ENCODE results near the gene EIF4E1B. TPM values are rescaled to one million over a fixed set of nuclear protein-coding genes. Genes with fewer than 3 reads are reported as not detected.

Gene EIF4E1B
- total RNA-seq, 2 experiments from 2014 or later = not detected

DNA sequence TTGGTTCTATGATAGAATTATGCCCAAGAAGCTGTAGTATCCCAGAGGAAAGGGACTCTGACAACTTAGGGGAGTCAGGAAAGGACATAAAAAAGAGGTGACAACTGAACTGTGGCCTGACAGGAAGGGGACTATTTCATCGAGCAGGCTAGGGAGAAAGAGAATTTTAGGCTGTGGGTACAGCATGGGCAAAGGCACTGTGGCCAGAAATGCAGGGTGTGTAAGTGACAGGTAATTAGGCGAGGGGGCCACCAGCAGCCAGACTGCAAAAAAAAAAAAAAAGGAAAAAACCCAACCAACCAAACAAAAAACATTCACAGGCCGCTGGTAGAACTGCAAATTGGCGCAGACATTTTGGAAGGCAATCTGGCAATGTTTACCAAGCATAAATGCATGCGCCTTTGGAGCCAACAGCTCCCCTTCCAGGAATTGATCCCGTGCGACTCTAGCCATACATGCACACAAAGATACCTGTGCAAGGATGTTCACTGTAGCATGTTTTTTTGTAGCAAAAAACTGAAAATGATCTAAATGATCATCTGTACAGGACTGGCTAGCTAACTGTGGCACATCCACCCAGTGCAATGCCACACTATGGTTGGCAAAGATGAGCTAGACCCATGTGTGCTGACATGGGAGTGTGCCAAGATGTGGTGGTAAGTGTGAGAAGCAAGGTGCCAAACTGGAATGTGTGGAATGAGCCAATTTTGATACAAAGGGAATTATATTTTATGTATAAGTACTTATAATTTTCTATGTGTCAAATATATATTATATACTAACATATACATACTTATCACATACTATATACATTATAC is 1.1 kb downstream of the EIF4E1B start:
- ChIA-PET CTCF (interaction anchor here (2.3 kb wide), 1 partner anchor 29 kb away, joined by 15 read pairs; no protein-coding TSS in a partner anchor), POLR2A (no interaction called here)
- no peak overlapping the region for H3K4me3 Mint-ChIP-seq
- H3K9me3 Mint-ChIP-seq (ENCODE audit: insufficient read depth) = no peaks in the 10 kb centered on the region
- no peak for ATAC-seq
- H3K36me3 Mint-ChIP-seq (ENCODE audit: low read depth) = no peaks in the 10 kb centered on the region
- H3K27ac Mint-ChIP-seq = no peak overlapping the region
- peaks cover 65% of the 10 kb centered on the region for H3K27me3 Mint-ChIP-seq (ENCODE audit: low read depth)
- DNase-seq = no peak
- peaks cover 25% of the 10 kb centered on the region for H3K4me1 Mint-ChIP-seq (ENCODE audit: low read depth)

DNA sequence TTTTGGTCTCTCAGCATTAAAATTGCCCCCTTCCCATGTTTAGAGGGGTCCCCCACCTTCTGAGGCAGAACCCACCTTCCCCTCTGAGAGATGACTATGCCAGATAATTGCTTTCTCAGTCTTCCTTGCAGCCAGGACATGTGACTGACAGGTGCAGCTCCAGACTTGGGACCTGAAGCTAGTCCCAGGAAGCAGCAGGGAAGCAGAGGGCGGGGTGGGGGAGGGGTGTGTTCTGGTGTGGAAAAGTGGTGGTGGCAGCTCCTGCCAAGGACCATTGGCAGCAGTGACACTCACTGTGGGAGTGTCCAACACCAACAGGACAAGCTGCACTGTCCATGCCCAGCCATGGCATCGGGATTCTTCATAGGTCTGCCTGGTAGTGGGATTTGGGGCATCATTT is 2.3 kb downstream of the EIF4E1B start:
- no peaks in the 10 kb centered on the region for H3K36me3 Mint-ChIP-seq (ENCODE audit: low read depth)
- ChIA-PET CTCF (no interaction called here), POLR2A (interaction anchor here (0.6 kb wide), 1 partner anchor 11 kb away, joined by 3 read pairs; no protein-coding TSS in a partner anchor)
- H3K4me1 Mint-ChIP-seq (ENCODE audit: low read depth) = peaks cover 25% of the 10 kb centered on the region
- no peak overlapping the region for H3K27ac Mint-ChIP-seq
- DNase-seq = no peak
- no peak for ATAC-seq
- no peak overlapping the region for H3K4me3 Mint-ChIP-seq
- no peaks in the 10 kb centered on the region for H3K9me3 Mint-ChIP-seq (ENCODE audit: insufficient read depth)
- peaks cover 60% of the 10 kb centered on the region for H3K27me3 Mint-ChIP-seq (ENCODE audit: low read depth)

DNA sequence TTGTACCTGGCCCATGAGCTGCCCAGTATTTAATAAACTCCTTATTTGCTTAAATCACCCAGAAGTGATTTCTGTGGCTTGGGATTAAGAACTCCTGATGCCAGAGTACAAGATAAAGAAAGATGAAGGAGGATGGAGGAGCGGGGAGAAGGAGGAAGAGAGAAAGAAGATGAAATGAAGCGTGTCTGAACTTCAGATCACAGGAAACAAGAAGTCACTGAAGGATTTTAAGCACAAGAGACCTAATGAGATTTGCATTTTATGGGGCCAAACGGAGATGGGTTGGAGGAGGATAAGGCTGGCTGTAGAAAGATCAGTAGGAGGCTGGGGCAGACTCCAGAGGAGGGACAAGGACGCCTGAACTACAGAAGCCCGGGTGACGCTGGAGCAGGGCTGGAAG is 3.1 kb downstream of the EIF4E1B start:
- no peak for ATAC-seq
- H3K4me3 Mint-ChIP-seq = no peak overlapping the region
- no peaks in the 10 kb centered on the region for H3K36me3 Mint-ChIP-seq (ENCODE audit: low read depth)
- DNase-seq = no peak
- H3K9me3 Mint-ChIP-seq (ENCODE audit: insufficient read depth) = no peaks in the 10 kb centered on the region
- POLR2A ChIA-PET = interaction anchor here (0.6 kb wide), 1 partner anchor 305 kb away, joined by 3 read pairs; no protein-coding TSS in a partner anchor
- CTCF ChIA-PET = interaction anchor here (0.9 to 2.2 kb wide), 2 partner anchors 14 to 27 kb away, joined by 3 to 9 read pairs; partner anchors contain the start of gene TSPAN17
- peaks cover 20% of the 10 kb centered on the region for H3K4me1 Mint-ChIP-seq (ENCODE audit: low read depth)
- no peak overlapping the region for H3K27ac Mint-ChIP-seq
- peaks cover 56% of the 10 kb centered on the region for H3K27me3 Mint-ChIP-seq (ENCODE audit: low read depth)

DNA sequence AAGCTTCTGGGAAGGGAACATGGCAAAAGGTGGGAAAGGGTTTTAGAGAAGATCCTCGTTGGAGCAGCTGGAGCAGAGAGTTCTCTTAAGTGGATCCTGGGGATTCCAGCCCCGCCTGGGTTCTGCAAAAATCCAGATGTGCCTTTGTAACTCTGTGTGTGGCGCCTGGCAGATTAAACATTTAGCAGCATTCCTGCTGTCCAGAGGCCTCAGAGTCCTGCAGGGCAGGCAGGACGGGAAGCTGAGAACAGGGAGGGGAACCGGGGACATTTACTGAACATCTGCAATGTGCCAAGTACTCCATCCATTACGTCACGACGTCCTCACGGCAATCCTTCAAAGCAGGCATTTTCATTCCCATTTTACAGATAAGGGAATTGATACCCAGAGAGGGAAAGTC is 6.0 kb downstream of the EIF4E1B start:
- H3K27me3 Mint-ChIP-seq (ENCODE audit: low read depth) = peaks cover 36% of the 10 kb centered on the region
- no peaks in the 10 kb centered on the region for H3K9me3 Mint-ChIP-seq (ENCODE audit: insufficient read depth)
- no peak overlapping the region for H3K27ac Mint-ChIP-seq
- no peaks in the 10 kb centered on the region for H3K36me3 Mint-ChIP-seq (ENCODE audit: low read depth)
- DNase-seq (no peak), ATAC-seq (no peak)
- peaks cover 9% of the 10 kb centered on the region for H3K4me1 Mint-ChIP-seq (ENCODE audit: low read depth)
- ChIA-PET POLR2A (no interaction called here), CTCF (no interaction called here)
- no peak overlapping the region for H3K4me3 Mint-ChIP-seq

DNA sequence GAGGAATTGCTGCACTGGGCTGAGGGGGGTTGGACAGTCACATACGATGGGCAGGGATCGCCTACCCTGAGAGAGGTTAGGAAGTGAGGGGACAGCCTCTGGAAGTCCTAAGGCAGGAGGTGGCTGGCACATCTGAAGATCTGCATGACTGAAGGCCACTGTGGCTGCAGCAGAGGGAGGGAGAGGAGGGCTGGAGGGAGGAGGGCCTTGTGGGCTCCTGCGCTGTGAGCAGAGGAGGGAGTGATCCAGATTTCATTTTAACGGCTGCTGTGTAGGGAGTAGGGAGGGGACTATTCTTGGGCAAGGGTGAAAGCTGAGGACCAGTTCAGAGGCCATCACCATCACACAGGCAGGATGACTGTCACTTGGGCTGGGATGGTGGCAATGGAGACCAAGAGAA is 7.1 kb downstream of the EIF4E1B start:
- Mint-ChIP-seq H3K4me3 (no peak overlapping the region), H3K36me3 (ENCODE audit: low read depth) (no peaks in the 10 kb centered on the region), H3K27ac (no peak overlapping the region), H3K9me3 (ENCODE audit: insufficient read depth) (no peaks in the 10 kb centered on the region), H3K4me1 (ENCODE audit: low read depth) (peaks cover 9% of the 10 kb centered on the region), H3K27me3 (ENCODE audit: low read depth) (peaks cover 29% of the 10 kb centered on the region)
- ChIA-PET POLR2A (no interaction called here), CTCF (no interaction called here)
- DNase-seq (no peak), ATAC-seq (no peak)

DNA sequence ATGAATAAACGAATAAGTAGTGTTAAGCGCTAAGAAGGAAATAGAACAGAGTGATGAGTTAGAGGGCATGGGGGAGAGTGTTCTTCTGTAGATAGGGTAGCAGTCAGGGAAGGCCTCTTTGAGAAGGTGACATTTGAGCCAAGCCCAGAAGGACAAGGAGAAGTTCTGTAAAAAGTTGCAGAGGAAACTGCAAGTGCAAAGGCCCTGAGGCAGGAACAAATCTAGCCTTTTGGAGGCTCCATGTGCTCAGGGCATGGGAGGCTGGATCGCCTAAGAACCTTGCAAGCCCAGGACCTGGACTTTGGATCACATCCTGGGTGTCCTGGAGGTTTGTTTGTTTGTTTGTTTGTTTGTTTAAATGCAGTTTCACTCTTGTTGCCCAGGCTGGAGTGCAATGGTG is 8.0 kb downstream of the EIF4E1B start:
- CTCF ChIA-PET = no interaction called here

DNA sequence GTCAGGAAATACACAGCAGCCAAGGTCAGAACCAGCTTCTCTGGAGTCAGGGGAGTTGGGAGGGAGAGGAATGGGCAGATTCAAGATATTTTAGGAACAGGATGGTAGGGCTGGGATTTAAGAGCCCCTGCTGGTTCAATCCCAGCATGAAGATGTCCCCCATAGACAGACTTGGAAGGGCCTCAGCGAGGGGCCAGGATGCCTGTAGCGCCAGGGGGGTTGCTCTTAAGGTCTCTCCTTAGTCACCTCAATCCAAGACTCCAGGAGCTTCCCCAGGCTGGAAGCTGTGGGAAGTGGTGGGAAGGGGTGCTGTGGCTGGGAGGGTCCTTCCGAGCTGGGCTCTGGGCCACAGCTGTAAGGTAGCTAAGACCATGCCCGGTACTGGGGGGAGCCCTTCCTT is 8.7 kb downstream of the EIF4E1B start:
- Mint-ChIP-seq H3K27ac (no peak overlapping the region), H3K27me3 (ENCODE audit: low read depth) (peaks cover 16% of the 10 kb centered on the region), H3K4me3 (no peak overlapping the region), H3K4me1 (ENCODE audit: low read depth) (peaks cover 1% of the 10 kb centered on the region), H3K36me3 (ENCODE audit: low read depth) (no peaks in the 10 kb centered on the region), H3K9me3 (ENCODE audit: insufficient read depth) (no peaks in the 10 kb centered on the region)
- ChIA-PET POLR2A (interaction anchor here (0.6 kb wide), 1 partner anchor 8 kb away, joined by 3 read pairs; the partner anchor contains the start of gene TSPAN17), CTCF (no interaction called here)
- DNase-seq = no peak
- ATAC-seq = no peak

More for the DNA sequence above, 8.0 kb downstream of the EIF4E1B start:
- Mint-ChIP-seq H3K27ac (no peak overlapping the region), H3K4me3 (no peak overlapping the region), H3K9me3 (ENCODE audit: insufficient read depth) (no peaks in the 10 kb centered on the region), H3K36me3 (ENCODE audit: low read depth) (no peaks in the 10 kb centered on the region), H3K4me1 (ENCODE audit: low read depth) (peaks cover 9% of the 10 kb centered on the region), H3K27me3 (ENCODE audit: low read depth) (peaks cover 24% of the 10 kb centered on the region)
- no peak for ATAC-seq
- POLR2A ChIA-PET = no interaction called here
- no peak for DNase-seq

DNA sequence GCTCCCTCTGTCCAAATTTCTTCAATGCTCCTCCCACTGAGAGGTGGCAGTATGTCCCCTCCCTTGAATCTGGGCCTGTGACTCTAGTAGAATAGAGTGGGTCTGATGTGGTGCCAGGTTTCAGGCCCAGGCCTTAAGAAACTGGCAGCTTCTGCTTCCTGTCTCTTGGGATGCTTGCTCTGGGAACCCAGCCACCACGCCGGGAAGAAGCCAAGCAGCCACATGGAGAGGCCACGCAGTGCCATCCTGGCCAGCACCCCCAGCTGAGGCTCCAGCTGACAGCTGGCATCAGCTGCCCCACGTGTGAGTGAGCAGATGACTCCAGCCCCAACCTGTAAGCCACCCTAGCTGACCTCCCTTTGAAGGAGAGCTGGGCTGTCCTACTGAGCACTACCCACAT is 9.5 kb downstream of the EIF4E1B start:
- H3K36me3 Mint-ChIP-seq (ENCODE audit: low read depth) = no peaks in the 10 kb centered on the region
- no peaks in the 10 kb centered on the region for H3K9me3 Mint-ChIP-seq (ENCODE audit: insufficient read depth)
- no peak for ATAC-seq
- CTCF ChIA-PET = interaction anchor here (1.8 kb wide), 1 partner anchor 66 kb away, joined by 5 read pairs; no protein-coding TSS in a partner anchor
- no peak overlapping the region for H3K4me3 Mint-ChIP-seq
- no peak overlapping the region for H3K27ac Mint-ChIP-seq
- H3K27me3 Mint-ChIP-seq (ENCODE audit: low read depth) = peaks cover 12% of the 10 kb centered on the region
- no peak for DNase-seq
- H3K4me1 Mint-ChIP-seq (ENCODE audit: low read depth) = peaks cover 2% of the 10 kb centered on the region
- POLR2A ChIA-PET = no interaction called here

DNA sequence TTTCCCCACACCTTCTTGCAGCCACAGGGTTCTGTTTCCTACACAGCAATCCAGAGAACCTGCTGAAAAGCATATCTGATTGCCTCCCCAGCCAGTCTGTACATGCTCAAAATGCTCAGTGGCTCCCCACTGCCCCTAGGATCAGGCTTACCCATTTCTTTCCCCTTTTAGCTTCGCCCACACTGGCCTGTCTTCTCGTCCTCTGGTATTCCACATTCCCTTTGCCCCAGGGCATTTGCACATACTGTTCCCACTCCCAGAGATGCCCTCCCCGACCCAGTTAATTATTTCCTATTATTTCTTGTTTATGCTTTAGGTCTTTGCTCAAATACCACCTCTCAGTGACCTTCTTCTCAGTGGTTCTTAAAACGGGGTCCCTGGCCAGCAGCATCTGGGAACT is 10.1 kb downstream of the EIF4E1B start:
- ATAC-seq (no peak), DNase-seq (no peak)
- Mint-ChIP-seq H3K9me3 (ENCODE audit: insufficient read depth) (no peaks in the 10 kb centered on the region), H3K36me3 (ENCODE audit: low read depth) (no peaks in the 10 kb centered on the region), H3K27ac (no peak overlapping the region), H3K4me3 (no peak overlapping the region), H3K4me1 (ENCODE audit: low read depth) (peaks cover 9% of the 10 kb centered on the region), H3K27me3 (ENCODE audit: low read depth) (peaks cover 6% of the 10 kb centered on the region)
- ChIA-PET POLR2A (no interaction called here), CTCF (interaction anchor here (1.8 kb wide), 1 partner anchor 67 kb away, joined by 5 read pairs; no protein-coding TSS in a partner anchor)

DNA sequence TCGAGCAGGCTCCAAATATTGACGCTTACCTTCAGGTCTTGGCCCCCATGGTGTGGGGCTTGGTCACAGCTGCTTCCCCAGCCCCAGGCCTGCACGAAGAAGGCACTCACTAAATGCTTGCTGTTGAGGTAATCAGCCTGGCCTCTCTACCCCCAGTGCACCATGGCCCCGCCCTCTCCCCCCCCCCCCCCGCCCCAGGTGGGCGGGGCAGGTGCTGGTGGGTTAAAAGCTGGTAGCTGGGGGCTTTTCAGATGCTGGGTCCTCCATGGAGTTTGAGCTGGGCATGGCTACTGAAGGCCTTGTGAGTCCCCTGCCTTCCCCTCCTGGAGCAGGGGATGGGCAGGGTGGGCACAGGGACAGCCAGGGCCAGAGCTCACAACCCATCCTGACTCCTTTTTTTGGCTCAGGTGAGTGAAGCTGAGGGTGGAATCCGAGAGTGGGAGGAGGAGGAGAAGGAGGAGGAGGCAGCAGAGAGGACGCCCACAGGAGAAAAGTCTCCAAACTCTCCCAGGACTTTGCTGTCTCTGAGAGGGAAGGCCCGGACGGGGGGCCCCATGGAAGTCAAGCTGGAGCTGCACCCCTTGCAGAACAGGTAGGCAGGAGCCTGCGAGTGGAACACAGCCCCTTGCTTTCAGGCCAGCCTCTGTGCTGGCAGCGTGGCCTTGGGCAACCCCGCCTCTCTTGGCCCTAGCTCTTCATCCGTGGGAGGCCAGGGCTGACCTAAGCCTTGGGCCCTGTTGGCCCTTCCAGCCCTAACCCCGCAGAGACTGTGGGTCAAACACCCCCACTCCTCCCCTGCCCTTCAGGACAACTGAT is 12.4 kb downstream of the EIF4E1B start:
- CTCF ChIA-PET = interaction anchor here (1.3 kb wide), 1 partner anchor 17 kb away, joined by 4 read pairs; no protein-coding TSS in a partner anchor
- no peak overlapping the region for H3K27ac Mint-ChIP-seq
- POLR2A ChIA-PET = no interaction called here
- DNase-seq (no peak), ATAC-seq (no peak)
- H3K9me3 Mint-ChIP-seq (ENCODE audit: insufficient read depth) = no peaks in the 10 kb centered on the region
- peaks cover 1% of the 10 kb centered on the region for H3K27me3 Mint-ChIP-seq (ENCODE audit: low read depth)
- no peak overlapping the region for H3K4me3 Mint-ChIP-seq
- no peaks in the 10 kb centered on the region for H3K36me3 Mint-ChIP-seq (ENCODE audit: low read depth)
- peaks cover 24% of the 10 kb centered on the region for H3K4me1 Mint-ChIP-seq (ENCODE audit: low read depth)

DNA sequence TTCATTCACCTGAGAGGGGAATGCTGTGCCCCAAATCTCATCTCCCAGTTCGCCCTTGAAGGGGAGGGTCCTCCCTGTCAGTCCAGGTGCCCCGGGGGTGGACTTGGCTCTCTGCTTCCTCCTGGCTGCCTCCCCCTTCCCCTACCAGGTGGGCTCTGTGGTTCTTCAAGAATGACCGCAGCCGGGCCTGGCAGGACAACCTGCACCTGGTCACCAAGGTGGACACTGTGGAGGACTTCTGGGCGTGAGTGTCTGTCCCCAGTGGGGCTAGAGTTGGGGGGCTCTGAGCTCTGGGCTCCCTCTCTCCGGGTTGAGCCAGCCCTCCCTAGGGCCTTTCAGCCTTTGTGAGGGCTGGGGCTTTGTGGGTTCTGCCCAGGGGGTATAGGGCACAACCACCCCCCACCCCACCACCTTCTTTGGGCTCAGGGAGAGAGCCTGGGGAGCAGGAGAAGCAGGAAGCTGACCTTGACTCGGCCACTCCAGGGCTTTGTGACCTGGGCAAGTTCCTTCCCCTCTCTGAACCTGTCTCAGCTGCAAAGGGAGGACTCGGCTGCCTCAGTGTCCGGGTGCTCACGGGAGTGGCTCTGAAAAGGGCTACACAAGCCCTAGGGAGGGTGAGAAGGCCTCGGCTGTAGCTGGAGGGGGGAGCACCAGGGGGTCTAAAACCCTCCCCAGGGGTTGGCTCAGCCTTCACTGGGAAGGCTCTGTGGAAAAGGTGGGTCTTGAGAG is 13.2 kb downstream of the EIF4E1B start:
- peaks cover 1% of the 10 kb centered on the region for H3K27me3 Mint-ChIP-seq (ENCODE audit: low read depth)
- no peak overlapping the region for H3K4me3 Mint-ChIP-seq
- ChIA-PET POLR2A (interaction anchor here (0.5 kb wide), 1 partner anchor 31 kb away, joined by 3 read pairs; no protein-coding TSS in a partner anchor), CTCF (interaction anchor here (1.3 kb wide), 1 partner anchor 17 kb away, joined by 4 read pairs; no protein-coding TSS in a partner anchor)
- no peak overlapping the region for H3K27ac Mint-ChIP-seq
- H3K36me3 Mint-ChIP-seq (ENCODE audit: low read depth) = peaks cover under 1% of the 10 kb centered on the region
- no peaks in the 10 kb centered on the region for H3K9me3 Mint-ChIP-seq (ENCODE audit: insufficient read depth)
- no peak for ATAC-seq
- H3K4me1 Mint-ChIP-seq (ENCODE audit: low read depth) = peaks cover 29% of the 10 kb centered on the region
- DNase-seq = no peak
